Lower lobe of right lung (tissue), 2 donors: ENCODE data around the gene GMDS. TPM values are rescaled to one million over a fixed set of nuclear protein-coding genes. Genes with fewer than 3 reads are reported as not detected.

Experiments used
- ATAC-seq, 2 donors: fragments of 200-7000 bp; cut with Tn5 transposase; one replicate each; pipeline ENCODE4 v1.9.1; 2020 to 2022; ENCODE audit warnings: mild to moderate bottlenecking in 2 of 2, moderate library complexity in 2 of 2
- DNase-seq: peaks from one replicate; pipeline ENCODE4 v3.0.0-alpha.2; 2020
- H3K27ac ChIP-seq: fragments of 200-600 bp; one replicate; pipeline ENCODE4 v1.8.0; 2022
- H3K27me3 ChIP-seq: fragments of 200-600 bp; one replicate; pipeline ENCODE4 v1.8.0; 2022; ENCODE audit warnings: low read depth
- H3K36me3 ChIP-seq: fragments of 200-600 bp; one replicate; pipeline ENCODE4 v1.8.0; 2022; ENCODE audit warnings: mild to moderate bottlenecking
- H3K4me1 ChIP-seq: fragments of 200-600 bp; one replicate; pipeline ENCODE4 v1.8.0; 2022
- H3K4me3 ChIP-seq: fragments of 200-600 bp; one replicate; pipeline ENCODE4 v1.8.0; 2022; ENCODE audit warnings: mild to moderate bottlenecking
- H3K9me3 ChIP-seq: fragments of 200-600 bp; one replicate; pipeline ENCODE4 v1.8.0; 2022
- intact Hi-C: fragments of 100-400 bp; cut with DNase I; formaldehyde crosslinking; loops from one replicate; pipeline ENCODE4 v1.11.0; 2022
- total RNA-seq: library from RNA; stranded (reverse); fragmentation: NEBNext Ultra II Directional; extraction: Animal tissue kit (Norgen Biotek cat#: 25700); gene quantifications from one replicate; pipeline ENCODE4 v1.2.1, GENCODE V29; 2021
- TF ChIP-seq, protein P1 (sequence below): fragments of 200-600 bp; IDR thresholded peaks from one replicate; pipeline ENCODE4 v1.8.0; 2022; ENCODE audit warnings: antibody characterized with exemption, mild to moderate bottlenecking
- donor health status: DM: no; HTN: yes; CAD: no; lungs with severe emphysema.

The GMDS gene
- total RNA-seq, 1 donor from 2014 or later = 12.7 TPM

DNA sequence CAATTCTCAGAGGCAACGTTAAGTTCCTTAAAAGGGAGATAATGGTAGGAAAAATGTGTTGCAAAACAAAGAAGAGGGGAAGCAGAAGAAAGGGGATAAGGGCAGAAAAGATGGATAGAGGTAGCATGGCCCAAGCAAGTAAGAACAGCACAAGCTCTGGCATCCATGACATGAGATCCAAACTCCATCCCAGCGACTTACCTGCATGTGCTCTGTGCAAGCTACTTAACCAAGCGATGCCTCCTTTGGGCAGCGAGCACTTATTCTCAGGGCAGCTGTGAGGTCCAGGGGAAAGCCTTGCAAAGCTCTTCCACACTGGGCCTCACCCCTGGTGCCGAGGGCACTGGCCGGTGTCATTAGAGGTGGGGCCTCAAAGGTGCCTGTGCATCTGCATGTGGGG, 340.5 kb downstream of the GMDS start:
- Histone ChIP-seq H3K9me3 (no peaks in the 10 kb centered on the region), H3K36me3 (no peaks in the 10 kb centered on the region), H3K4me3 (no peak overlapping the region), H3K4me1 (no peaks in the 10 kb centered on the region), H3K27me3 (no peaks in the 10 kb centered on the region), H3K27ac (no peak overlapping the region)
- TF ChIP-seq, protein P1, sequence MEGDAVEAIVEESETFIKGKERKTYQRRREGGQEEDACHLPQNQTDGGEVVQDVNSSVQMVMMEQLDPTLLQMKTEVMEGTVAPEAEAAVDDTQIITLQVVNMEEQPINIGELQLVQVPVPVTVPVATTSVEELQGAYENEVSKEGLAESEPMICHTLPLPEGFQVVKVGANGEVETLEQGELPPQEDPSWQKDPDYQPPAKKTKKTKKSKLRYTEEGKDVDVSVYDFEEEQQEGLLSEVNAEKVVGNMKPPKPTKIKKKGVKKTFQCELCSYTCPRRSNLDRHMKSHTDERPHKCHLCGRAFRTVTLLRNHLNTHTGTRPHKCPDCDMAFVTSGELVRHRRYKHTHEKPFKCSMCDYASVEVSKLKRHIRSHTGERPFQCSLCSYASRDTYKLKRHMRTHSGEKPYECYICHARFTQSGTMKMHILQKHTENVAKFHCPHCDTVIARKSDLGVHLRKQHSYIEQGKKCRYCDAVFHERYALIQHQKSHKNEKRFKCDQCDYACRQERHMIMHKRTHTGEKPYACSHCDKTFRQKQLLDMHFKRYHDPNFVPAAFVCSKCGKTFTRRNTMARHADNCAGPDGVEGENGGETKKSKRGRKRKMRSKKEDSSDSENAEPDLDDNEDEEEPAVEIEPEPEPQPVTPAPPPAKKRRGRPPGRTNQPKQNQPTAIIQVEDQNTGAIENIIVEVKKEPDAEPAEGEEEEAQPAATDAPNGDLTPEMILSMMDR = no peak
- DNase-seq = no peak
- ATAC-seq = no peak
- intact Hi-C loops = no loop called here

DNA sequence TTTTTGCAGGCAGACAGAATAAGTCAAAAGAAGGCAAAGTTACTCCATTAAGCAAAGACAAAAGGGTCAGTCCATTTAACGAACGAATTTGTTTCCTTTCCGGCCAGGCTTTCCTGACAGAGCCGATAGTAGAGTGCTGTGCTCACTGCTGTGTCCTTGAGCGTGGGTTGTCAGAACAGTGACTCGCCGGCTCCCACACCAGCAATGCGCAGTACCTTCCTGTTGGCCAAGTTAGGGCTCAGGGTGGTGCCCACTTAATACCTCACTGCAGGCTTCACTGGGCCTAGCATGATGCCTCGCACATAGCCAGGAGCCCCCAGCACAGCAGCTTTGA, 341.0 kb downstream of the GMDS start:
- H3K4me3 ChIP-seq = no peak overlapping the region
- no peaks in the 10 kb centered on the region for H3K27me3 ChIP-seq
- H3K4me1 ChIP-seq = no peaks in the 10 kb centered on the region
- H3K27ac ChIP-seq = no peak overlapping the region
- no peaks in the 10 kb centered on the region for H3K36me3 ChIP-seq
- ATAC-seq (no peak), DNase-seq (no peak)
- TF ChIP-seq, protein P1 = no peak
- no peaks in the 10 kb centered on the region for H3K9me3 ChIP-seq
- intact Hi-C loops = no loop called here

DNA sequence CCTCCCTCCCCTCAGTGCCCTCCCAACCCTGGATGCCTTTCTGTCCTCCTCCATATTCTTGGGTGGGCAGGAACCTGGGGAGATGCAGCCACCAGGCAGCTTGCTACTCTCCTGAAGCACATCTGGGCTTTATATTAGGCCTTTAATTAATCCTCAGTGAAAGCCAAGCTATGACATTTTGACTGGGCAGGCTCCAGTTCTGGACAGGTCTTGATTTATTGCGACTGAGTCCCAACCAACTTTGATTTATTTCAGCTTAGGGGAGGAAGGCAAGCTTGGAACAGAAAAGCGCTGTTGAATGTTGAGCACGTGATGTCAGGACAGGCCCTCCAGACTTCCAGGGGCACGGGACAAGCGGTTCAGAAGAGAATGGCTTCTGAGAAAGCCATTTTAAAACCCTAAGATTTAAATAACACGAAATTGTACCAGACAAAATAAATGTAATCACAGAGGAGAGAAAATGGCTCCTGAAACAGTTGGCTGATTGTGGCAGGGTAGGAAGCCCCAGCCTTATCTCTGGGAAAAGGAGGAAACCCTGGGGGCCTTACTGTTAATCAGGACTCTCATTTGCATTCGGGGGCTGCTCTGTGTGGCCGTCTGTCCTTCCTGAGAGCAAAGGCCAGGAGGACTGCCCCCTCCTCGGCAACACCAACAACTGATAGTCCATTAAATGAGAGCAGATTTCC, 341.5 kb downstream of the GMDS start:
- DNase-seq (no peak), ATAC-seq (no peak)
- no peak overlapping the region for H3K4me3 ChIP-seq
- TF ChIP-seq, protein P1 = no peak
- H3K36me3 ChIP-seq = no peaks in the 10 kb centered on the region
- H3K27me3 ChIP-seq = no peaks in the 10 kb centered on the region
- H3K27ac ChIP-seq = no peak overlapping the region
- intact Hi-C loops = no loop called here
- H3K9me3 ChIP-seq = no peaks in the 10 kb centered on the region
- no peaks in the 10 kb centered on the region for H3K4me1 ChIP-seq

DNA sequence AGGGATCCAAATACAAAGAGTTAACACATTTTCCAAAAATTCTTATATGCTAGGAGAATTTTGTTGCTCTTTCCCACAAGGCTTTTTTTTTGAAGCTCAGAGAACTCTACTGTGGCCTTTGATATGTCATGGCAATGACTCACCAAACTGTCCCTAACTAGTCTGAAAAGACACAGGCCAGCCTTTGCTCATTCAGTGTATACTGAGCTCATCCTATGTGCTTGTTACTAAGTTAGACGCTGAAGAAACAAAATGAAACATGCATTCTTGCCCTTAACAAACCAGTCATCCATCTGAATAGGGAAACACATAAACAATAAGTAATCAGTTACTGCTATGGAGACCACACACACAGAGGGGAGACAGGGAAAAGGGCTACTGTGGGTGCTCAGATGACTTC, 343.8 kb downstream of the GMDS start:
- no peaks in the 10 kb centered on the region for H3K4me1 ChIP-seq
- no peaks in the 10 kb centered on the region for H3K27me3 ChIP-seq
- no peak overlapping the region for H3K27ac ChIP-seq
- ATAC-seq = no peak
- no peak for DNase-seq
- H3K36me3 ChIP-seq = no peaks in the 10 kb centered on the region
- intact Hi-C loops = no loop called here
- TF ChIP-seq, protein P1 = no peak
- H3K4me3 ChIP-seq = no peak overlapping the region
- no peaks in the 10 kb centered on the region for H3K9me3 ChIP-seq

DNA sequence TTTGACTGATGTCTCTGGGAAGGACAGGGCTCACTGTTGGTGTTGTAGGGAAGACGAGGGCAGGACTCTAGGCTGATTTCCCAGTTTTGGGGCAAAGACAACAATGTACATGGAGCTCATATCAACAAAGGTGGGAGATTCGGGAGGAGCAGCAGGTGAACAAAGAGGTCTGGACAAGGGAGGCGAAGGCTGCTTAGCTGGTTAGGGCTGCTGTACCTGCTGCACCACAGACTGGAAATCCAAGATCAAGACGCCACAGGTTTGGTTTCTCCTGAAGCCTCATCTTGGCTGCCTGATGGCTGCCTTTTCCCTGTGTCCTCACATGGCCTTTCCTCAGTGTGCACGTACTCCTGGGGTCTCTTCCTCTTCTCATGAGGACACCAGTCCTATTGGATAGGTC, 348.5 kb downstream of the GMDS start:
- Histone ChIP-seq H3K27ac (no peak overlapping the region), H3K9me3 (no peaks in the 10 kb centered on the region), H3K4me3 (no peak overlapping the region), H3K4me1 (no peaks in the 10 kb centered on the region), H3K27me3 (no peaks in the 10 kb centered on the region), H3K36me3 (no peaks in the 10 kb centered on the region)
- TF ChIP-seq, protein P1 = no peak
- no peak for ATAC-seq
- intact Hi-C loops = no loop called here
- DNase-seq = no peak
